H54 (cell line): ENCODE data around the gene CACNA1I.

ENCODE experiments used
- DNase-seq: peaks from one replicate; pipeline ENCODE4 v3.0.0; 2011; ENCODE audit warnings: low spot score, mixed read lengths; ENCODE audit not compliant: insufficient read length
- FAIRE-seq: peaks from 3 replicates; lab custom pipeline; 2011; peaks lifted over from hg19 to GRCh38; lab: Jason Lieb, UNC
- POLR2A ChIP-seq: IDR thresholded peaks from 2 replicates; pipeline ENCODE4 v1.6.1; 2011; ENCODE audit warnings: low read depth, mild to moderate bottlenecking, low read length

CACNA1I gene

GRCh38 chr22:39654131-39654926 is 83.8 kb downstream of the CACNA1I start:
- TF ChIP-seq POLR2A = no peak
- FAIRE-seq (no peak), DNase-seq (no peak)

- FAIRE-seq = no peak
- no peak for DNase-seq
- TF ChIP-seq POLR2A = no peak
These were observed 84.5 kb downstream of the CACNA1I start for GRCh38 chr22:39655004-39655579.

GRCh38 chr22:39655831-39656230 is 85.3 kb downstream of the CACNA1I start:
- no peak for DNase-seq
- no peak for FAIRE-seq
- no peak for TF ChIP-seq POLR2A

GRCh38 chr22:39656495-39657490 is 86.2 kb downstream of the CACNA1I start:
- TF ChIP-seq POLR2A = no peak
- DNase-seq (no peak), FAIRE-seq (no peak)

GRCh38 chr22:39658367-39658766 is 87.8 kb downstream of the CACNA1I start:
- TF ChIP-seq POLR2A = no peak
- DNase-seq = no peak
- FAIRE-seq = no peak

- FAIRE-seq (no peak), DNase-seq (no peak)
- TF ChIP-seq POLR2A = no peak
These were observed 88.4 kb downstream of the CACNA1I start for GRCh38 chr22:39658806-39659463.

GRCh38 chr22:39661501-39661841 is 90.9 kb downstream of the CACNA1I start:
- DNase-seq = no peak
- FAIRE-seq = no peak
- no peak for TF ChIP-seq POLR2A

- FAIRE-seq = no peak
- no peak for TF ChIP-seq POLR2A
- DNase-seq = no peak
These were observed 91.5 kb downstream of the CACNA1I start for GRCh38 chr22:39661842-39662685.

- TF ChIP-seq POLR2A = no peak
- no peak for FAIRE-seq
- DNase-seq = no peak
These were observed 92.1 kb downstream of the CACNA1I start for GRCh38 chr22:39662686-39663052.

- no peak for FAIRE-seq
- DNase-seq = no peak
- no peak for TF ChIP-seq POLR2A
These were observed 93.2 kb downstream of the CACNA1I start for GRCh38 chr22:39663751-39664150.

GRCh38 chr22:39664485-39665200 is 94.1 kb downstream of the CACNA1I start:
- DNase-seq (no peak), FAIRE-seq (no peak)
- TF ChIP-seq POLR2A = no peak

GRCh38 chr22:39665229-39665628 is 94.7 kb downstream of the CACNA1I start:
- TF ChIP-seq POLR2A = no peak
- no peak for DNase-seq
- no peak for FAIRE-seq
